HG03521 (cell line): ENCODE results near the gene ACE.
"Not testable (repeated sequence)": the region's sequence is repeated elsewhere in the genome, so short reads cannot be mapped to it uniquely, and the experiment has no call there.

Experiments used
- ATAC-seq: cut with Tn5 transposase; IDR thresholded peaks from one replicate; pipeline ENCODE4 v1.9.1; 2021; ENCODE audit warnings: mild to moderate bottlenecking, moderate library complexity; ENCODE audit not compliant: unreplicated experiment

The ACE gene

GRCh38 chr17:63443053-63443452 is 33.8 kb upstream of the ACE start:
- ATAC-seq: no peak

GRCh38 chr17:63444457-63444856 is 32.4 kb upstream of the ACE start:
- ATAC-seq: no peak

- no peak for ATAC-seq
Measured at GRCh38 chr17:63445065-63445464, 31.8 kb upstream of the ACE start.

GRCh38 chr17:63445571-63445953 is 31.3 kb upstream of the ACE start:
- peak; percentile 3 for ATAC-seq

GRCh38 chr17:63445954-63446752 is 30.7 kb upstream of the ACE start, which contains the start of gene CYB561:
Gene CYB561, minus strand, starts transcription at chr17:63446306. Its CDS starts 8,759 bp downstream, at chr17:63437547.
- ATAC-seq: peak; percentile 59

GRCh38 chr17:63446753-63447470 is 29.9 kb upstream of the ACE start:
- peak; percentile 8 for ATAC-seq

- ATAC-seq: no peak
Measured at GRCh38 chr17:63447471-63448009, 29.3 kb upstream of the ACE start.

- no peak for ATAC-seq
Measured at GRCh38 chr17:63448655-63449054, 28.2 kb upstream of the ACE start.

- no peak for ATAC-seq
Measured at GRCh38 chr17:63450551-63450950, 26.3 kb upstream of the ACE start.

- ATAC-seq: no peak
Measured at GRCh38 chr17:63451150-63451549, 25.7 kb upstream of the ACE start.

- ATAC-seq: no peak
Measured at GRCh38 chr17:63452046-63452961, 24.6 kb upstream of the ACE start.

GRCh38 chr17:63452962-63453551 is 23.8 kb upstream of the ACE start:
- no peak for ATAC-seq

- not testable (repeated sequence) for ATAC-seq
Measured at GRCh38 chr17:63454357-63454756, 22.5 kb upstream of the ACE start.

- ATAC-seq: no peak
Measured at GRCh38 chr17:63454915-63455314, 21.9 kb upstream of the ACE start.

- ATAC-seq: no peak
Measured at GRCh38 chr17:63455417-63455816, 21.4 kb upstream of the ACE start.

- no peak for ATAC-seq
Measured at GRCh38 chr17:63458478-63458877, 18.4 kb upstream of the ACE start.

GRCh38 chr17:63460018-63460417 is 16.8 kb upstream of the ACE start:
- no peak for ATAC-seq

- no peak for ATAC-seq
Measured at GRCh38 chr17:63463771-63464170, 13.1 kb upstream of the ACE start.

- no peak for ATAC-seq
Measured at GRCh38 chr17:63464691-63465236, 12.1 kb upstream of the ACE start.

GRCh38 chr17:63468099-63468498 is 8.8 kb upstream of the ACE start:
- not testable (repeated sequence) for ATAC-seq
